Tibial nerve (tissue), 4 donors: ENCODE measurements around the gene SIDT1.

Experiments
- EP300 ChIP-seq, 2 donors: sonication (generic); formaldehyde crosslinking; IDR thresholded peaks; one replicate each; pipeline ENCODE4 v1.6.1; 2017; ENCODE audit warnings: antibody characterized with exemption in 2 of 2, mild to moderate bottlenecking in 1 of 2
- TF ChIP-seq, protein P1 (sequence below), 5 experiments: fragments of 200-600 bp in 3 of 5; fragments of 450-650 bp in 2 of 5; sonication (generic) in 3 of 5; IDR thresholded peaks; one replicate each; pipeline ENCODE4 v1.5.1; 2016 to 2019; ENCODE audit warnings: antibody characterized with exemption in 5 of 5, mild to moderate bottlenecking in 3 of 5, moderate library complexity in 2 of 5

DNA sequence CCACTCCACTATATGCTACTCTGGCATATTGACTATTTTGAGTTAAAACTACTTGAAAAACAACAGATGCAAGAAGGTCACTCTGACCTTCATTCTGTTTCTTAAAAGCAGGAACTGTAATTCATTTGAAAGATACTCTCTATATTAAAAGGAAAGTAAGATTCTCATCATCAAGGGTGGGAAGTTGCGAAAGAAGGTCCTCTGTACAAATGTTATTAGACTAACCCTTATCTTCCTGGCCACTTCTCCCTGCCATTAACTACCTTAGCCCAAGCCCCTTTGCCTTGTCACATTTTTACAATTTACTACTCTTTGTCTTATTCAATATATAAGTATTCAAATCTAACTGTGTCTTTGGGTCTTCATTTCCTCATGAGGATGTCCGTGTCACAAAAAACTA, 16.1 kb downstream of the SIDT1 start:
- TF ChIP-seq EP300 (IDR thresholded peaks at IDR 0.05) = no peak
- TF ChIP-seq, protein P1, sequence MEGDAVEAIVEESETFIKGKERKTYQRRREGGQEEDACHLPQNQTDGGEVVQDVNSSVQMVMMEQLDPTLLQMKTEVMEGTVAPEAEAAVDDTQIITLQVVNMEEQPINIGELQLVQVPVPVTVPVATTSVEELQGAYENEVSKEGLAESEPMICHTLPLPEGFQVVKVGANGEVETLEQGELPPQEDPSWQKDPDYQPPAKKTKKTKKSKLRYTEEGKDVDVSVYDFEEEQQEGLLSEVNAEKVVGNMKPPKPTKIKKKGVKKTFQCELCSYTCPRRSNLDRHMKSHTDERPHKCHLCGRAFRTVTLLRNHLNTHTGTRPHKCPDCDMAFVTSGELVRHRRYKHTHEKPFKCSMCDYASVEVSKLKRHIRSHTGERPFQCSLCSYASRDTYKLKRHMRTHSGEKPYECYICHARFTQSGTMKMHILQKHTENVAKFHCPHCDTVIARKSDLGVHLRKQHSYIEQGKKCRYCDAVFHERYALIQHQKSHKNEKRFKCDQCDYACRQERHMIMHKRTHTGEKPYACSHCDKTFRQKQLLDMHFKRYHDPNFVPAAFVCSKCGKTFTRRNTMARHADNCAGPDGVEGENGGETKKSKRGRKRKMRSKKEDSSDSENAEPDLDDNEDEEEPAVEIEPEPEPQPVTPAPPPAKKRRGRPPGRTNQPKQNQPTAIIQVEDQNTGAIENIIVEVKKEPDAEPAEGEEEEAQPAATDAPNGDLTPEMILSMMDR (IDR thresholded peaks at IDR 0.05) = no peak
